ENCODE data around the gene PCP2.
A peak's percentile ranks its signal among the peaks of the same experiment; 100 is the strongest.

The PCP2 gene

DNA sequence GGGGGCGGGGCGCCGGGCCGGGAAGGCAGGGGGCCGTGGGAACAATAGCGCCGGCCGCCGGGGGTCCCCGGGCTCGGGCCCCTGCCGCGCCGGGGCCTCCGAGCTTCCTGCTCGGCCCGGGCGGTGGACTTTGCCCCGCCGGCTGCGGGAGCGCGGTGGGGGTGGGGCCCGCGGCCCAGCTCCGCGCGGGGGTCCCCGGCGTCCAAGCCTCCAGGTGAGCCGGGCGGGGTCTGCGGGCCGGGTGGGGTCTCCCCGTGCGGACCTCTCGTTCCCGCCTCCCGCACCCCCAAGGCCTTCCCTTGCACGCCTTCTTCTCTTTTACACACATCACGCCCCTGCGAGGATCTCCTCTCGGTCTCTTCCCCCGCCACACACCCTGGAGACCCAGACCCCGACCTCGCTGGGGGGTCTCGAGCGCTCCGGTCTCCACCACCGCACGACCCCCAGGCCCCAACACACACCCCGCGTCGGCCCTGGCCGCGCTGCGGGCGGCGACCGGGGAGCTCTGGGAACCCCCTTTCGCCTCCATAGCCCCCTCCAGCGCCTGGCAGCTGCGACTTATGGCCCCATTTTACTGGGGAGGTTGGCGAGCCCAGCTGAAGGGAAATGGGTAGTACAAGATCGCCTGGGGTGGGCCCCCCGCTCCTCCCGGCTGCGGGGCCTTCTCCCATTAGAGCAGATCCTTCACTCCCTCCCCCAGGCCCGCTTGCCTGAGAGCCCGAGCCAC, 37.1 kb downstream of the PCP2 start:
- DNase-seq: no peak

DNA sequence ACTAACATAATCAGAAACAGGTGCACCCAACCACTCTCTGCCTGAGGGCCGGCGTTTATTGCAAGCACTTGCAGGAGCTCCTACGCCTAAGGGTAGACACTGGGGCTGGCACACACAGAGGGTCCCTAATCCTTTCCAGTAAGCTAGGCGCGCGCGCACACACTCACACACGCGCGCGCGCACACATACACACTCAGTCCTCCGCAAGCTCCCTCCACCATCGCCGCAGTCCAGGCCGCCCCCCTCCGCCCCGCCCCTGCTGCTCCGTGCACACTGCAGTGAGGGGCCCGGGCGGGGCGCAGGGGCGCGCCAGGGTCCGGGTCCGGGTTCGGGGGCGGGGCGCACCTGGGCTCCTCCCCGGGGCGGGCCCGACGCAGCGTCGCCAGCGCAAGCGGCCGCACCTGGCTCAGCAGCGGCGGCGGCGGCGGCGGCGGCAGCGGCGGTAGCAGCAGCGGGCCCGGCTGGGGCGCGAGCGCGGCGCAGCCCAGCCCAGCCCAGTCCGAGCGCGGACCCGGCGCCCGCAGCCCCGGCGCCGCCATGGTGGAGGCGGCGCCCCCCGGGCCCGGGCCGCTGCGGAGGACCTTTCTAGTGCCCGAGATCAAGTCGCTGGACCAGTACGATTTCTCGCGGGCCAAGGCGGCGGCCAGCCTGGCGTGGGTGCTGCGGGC, 37.9 kb downstream of the PCP2 start, which contains the start of gene CAMSAP3:
TSS of gene CAMSAP3 (plus strand) at position 398 of the 668 bp plus-strand sequence. CDS start at position 538, 140 bp downstream.
- peak; percentile 56 for DNase-seq

GRCh38 chr19:7590256-7590655, 43.3 kb downstream of the PCP2 start:
- no peak for DNase-seq

DNA sequence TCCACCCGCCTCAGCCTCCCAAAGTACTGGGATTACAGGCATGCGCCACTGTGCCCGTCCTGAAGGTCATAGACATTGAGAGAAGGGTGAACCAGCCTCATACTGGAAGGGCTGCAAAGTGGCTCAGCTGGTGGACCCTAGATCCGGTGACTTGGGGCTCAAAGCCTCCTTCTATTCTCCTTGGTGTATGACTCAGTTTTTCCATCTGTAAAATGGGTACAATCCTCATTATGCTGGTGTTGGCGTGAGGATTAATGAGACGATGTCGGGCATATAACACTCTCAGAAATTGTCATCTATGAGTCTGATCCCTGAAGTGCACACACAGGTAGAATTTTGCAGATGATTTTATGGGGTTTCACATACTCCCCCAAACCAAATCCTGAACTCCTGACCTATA, 43.7 kb downstream of the PCP2 start:
- DNase-seq: no peak

DNA sequence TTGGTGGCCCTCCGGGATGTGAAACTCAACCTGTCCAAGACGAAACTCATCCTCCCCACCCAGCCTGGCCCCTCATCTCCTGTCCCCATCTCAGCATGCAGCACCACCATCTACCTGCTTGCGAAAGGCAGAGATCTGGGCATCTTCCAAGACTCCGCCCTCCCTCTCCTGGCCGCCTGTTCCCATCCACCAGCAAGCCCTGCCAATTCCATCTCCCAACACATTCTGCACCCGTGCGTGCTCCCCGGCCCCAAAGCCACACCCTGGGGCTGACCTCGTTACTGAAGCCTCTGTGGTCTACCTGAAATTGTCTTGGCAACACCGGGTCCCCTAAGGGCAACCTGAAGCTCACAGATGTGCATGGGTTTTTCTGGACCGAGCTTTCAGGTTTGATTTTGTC, 51.1 kb downstream of the PCP2 start:
- no peak for DNase-seq
